K562 (cell line): ENCODE results near the gene FBXO10. TPM values are rescaled to one million over a fixed set of nuclear protein-coding genes. Genes with fewer than 3 reads are reported as not detected.

Experiments
- BRD9 ChIP-seq: fragments of 450-650 bp; IDR thresholded peaks from 2 replicates; pipeline ENCODE4 v1.6.1; 2018; ENCODE audit warnings: low read depth; ENCODE audit not compliant: partially characterized antibody
- E4F1 ChIP-seq: fragments of 250-450 bp; sonication (Bioruptor Pico); IDR thresholded peaks from 2 replicates; pipeline ENCODE4 v1.5.0; 2021; ENCODE audit warnings: mild to moderate bottlenecking, borderline replicate concordance
- FOS ChIP-seq: IDR thresholded peaks from 3 replicates; pipeline ENCODE4 v1.6.1; 2011; ENCODE audit not compliant: insufficient read length; ENCODE audit errors: extremely low read depth
- MGA ChIP-seq: fragments of 450-650 bp; IDR thresholded peaks from 2 replicates; pipeline ENCODE4 v1.6.1; 2016; ENCODE audit warnings: mild to moderate bottlenecking, moderate library complexity
- RB1 ChIP-seq: fragments of 450-650 bp; IDR thresholded peaks from 2 replicates; pipeline ENCODE4 v1.6.1; 2017; ENCODE audit warnings: low read depth, mild to moderate bottlenecking
- SP1 ChIP-seq: sonication (generic); formaldehyde crosslinking; IDR thresholded peaks from 2 replicates; pipeline ENCODE4 v1.8.1; 2022; ENCODE audit warnings: mild to moderate bottlenecking, missing genetic modification reagents
- TCF15 ChIP-seq: fragments of 250-450 bp; sonication (Bioruptor Pico); IDR thresholded peaks from 2 replicates; pipeline ENCODE4 v1.8.0; 2022; ENCODE audit warnings: moderate library complexity, mild to moderate bottlenecking, inconsistent platforms
- U2AF2 ChIP-seq: fragments of 200-400 bp; formaldehyde crosslinking; optimal IDR thresholded peaks from 2 replicates; pipeline ENCODE3; 2017; ENCODE audit warnings: low read depth, mild to moderate bottlenecking, low read length
- ZHX1 ChIP-seq: fragments of 150-350 bp; conservative IDR thresholded peaks from 2 replicates; pipeline ENCODE4 v1.6.1; 2014; ENCODE audit warnings: low read length
- ZKSCAN3 ChIP-seq: fragments of 250-450 bp; sonication (Bioruptor Pico); IDR thresholded peaks from 2 replicates; pipeline ENCODE4 v1.4.0; 2020
- polyA plus RNA-seq, 8 experiments: library from polyadenylated mRNA; depleted of rRNA in 4 of 8; stranded (reverse) in 5 of 8; unstranded in 3 of 8; fragments of >200 nt; fragmentation: Nextera tagmentation in 2 of 8; fragmentation: Illumina TruSeq in 1 of 8; extraction: Ambion mirVana in 2 of 8; extraction: Trizol in 1 of 8; gene quantifications; 2 replicates each; pipeline versions ENCODE4 v1.2.1 to v1.2.3, GENCODE V29; 2011 to 2014; ENCODE audit warnings: inconsistent platforms in 1 of 8, missing spikeins in 1 of 8
- total RNA-seq, 7 experiments: library from RNA; depleted of rRNA in 6 of 7; stranded (reverse); fragments of >200 nt in 6 of 7; fragmentation: Illumina TruSeq in 2 of 7; extraction: Trizol in 2 of 7; gene quantifications; 2 replicates each; pipeline versions ENCODE4 v1.2.1 to v1.2.3, GENCODE V29; 2011 to 2021; ENCODE audit warnings: low replicate concordance in 1 of 7

FBXO10 gene
- total and polyA plus RNA-seq, 9 of the 15 experiments (the other 6 are each of a cell fraction or from before 2014, with no cell fraction given), result 0.84 to 9.9 (median 6.0) TPM

- TF ChIP-seq E4F1 (CRISPR knock-in tag) (no peak), ZHX1 (no peak), BRD9 (no peak), RB1 (0 out of 2 replicates have a peak, but pooled peaks have one; percentile 25), U2AF2 (no peak), FOS (no peak), TCF15 (CRISPR knock-in tag) (no peak), ZKSCAN3 (CRISPR knock-in tag) (no peak), SP1 (0 out of 2 replicates have a peak, but pooled peaks have one; percentile 7), MGA (no peak)
Observed at GRCh38 chr9:37466037-37466709, 110.0 kb downstream of the FBXO10 start (continued).
